ENCODE data around the gene KSR1.
"Not testable (repeated sequence)": the region's sequence is repeated elsewhere in the genome, so short reads cannot be mapped to it uniquely, and the experiment has no call there.

KSR1 gene

DNA sequence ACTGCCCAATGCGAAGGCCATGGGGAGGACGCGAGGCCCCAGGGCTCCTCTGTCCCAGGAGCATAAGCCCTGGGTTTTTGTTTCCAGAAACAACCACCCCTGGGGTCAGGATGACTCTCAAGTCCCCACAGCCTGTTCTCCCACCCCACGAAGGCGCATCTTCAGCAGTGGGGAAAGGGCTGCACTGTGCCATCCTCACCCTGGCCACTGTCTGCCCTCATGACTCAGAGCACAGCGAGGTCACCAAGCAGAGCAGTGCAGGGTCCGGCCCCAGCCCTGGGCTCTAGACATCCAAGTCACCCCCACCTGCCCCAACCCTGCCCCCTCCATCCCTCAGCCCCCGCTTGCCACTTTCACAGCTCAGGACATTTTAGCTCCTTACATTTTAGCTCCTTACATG, 22.7 kb upstream of the KSR1 start:
- DNase-seq (ENCODE audit: extremely low read depth, low read depth), result no peak
- TF ChIP-seq CTCF (IDR thresholded peaks at IDR 0.05; ENCODE audit: low read depth, low read length, missing control alignments), result no peak
- no peak overlapping the region for H3K4me3 ChIP-seq (replicated peaks; ENCODE audit: low read depth, low read length)

GRCh38 chr17:27435431-27436070, 20.7 kb upstream of the KSR1 start:
- H3K4me3 ChIP-seq (replicated peaks; ENCODE audit: low read depth, low read length); DNase-seq (ENCODE audit: extremely low read depth, low read depth): not testable (repeated sequence)

GRCh38 chr17:27438348-27438998, 17.8 kb upstream of the KSR1 start:
- TF ChIP-seq CTCF (IDR thresholded peaks at IDR 0.05; ENCODE audit: low read depth, low read length, missing control alignments), result no peak
- H3K4me3 ChIP-seq (replicated peaks; ENCODE audit: low read depth, low read length), result no peak overlapping the region
- no peak for DNase-seq (ENCODE audit: extremely low read depth, low read depth)

GRCh38 chr17:27439342-27439741, 16.9 kb upstream of the KSR1 start:
- no peak for DNase-seq (ENCODE audit: extremely low read depth, low read depth)
- H3K4me3 ChIP-seq (replicated peaks; ENCODE audit: low read depth, low read length), result no peak overlapping the region
- TF ChIP-seq CTCF (IDR thresholded peaks at IDR 0.05; ENCODE audit: low read depth, low read length, missing control alignments), result no peak

DNA sequence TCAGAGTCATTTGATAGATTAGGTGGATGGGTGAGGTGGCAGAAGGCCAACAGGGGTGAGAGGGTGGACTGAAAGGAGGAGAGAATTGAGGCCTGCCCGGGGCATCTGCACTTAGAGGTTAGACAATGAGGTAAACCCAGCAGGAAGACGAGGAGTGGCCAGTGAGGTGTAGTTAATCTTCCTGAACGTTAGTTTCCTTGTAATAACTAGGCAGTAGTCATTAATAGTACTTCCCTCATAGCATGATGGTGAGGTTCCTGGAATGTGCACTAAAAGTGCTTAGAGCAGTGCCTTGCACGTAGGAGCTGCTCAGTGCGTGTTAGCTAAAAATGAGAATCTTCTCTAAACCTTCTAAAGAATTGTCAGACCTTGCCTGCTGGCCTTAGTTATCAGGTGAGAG, 13.5 kb upstream of the KSR1 start:
- no peak for DNase-seq (ENCODE audit: extremely low read depth, low read depth)
- H3K4me3 ChIP-seq (replicated peaks; ENCODE audit: low read depth, low read length), result no peak overlapping the region
- TF ChIP-seq CTCF (IDR thresholded peaks at IDR 0.05; ENCODE audit: low read depth, low read length, missing control alignments), result no peak

GRCh38 chr17:27443491-27443890, 12.8 kb upstream of the KSR1 start:
- DNase-seq (ENCODE audit: extremely low read depth, low read depth), result no peak
- TF ChIP-seq CTCF (IDR thresholded peaks at IDR 0.05; ENCODE audit: low read depth, low read length, missing control alignments), result no peak
- no peak overlapping the region for H3K4me3 ChIP-seq (replicated peaks; ENCODE audit: low read depth, low read length)

GRCh38 chr17:27445971-27446370, 10.3 kb upstream of the KSR1 start:
- no peak overlapping the region for H3K4me3 ChIP-seq (replicated peaks; ENCODE audit: low read depth, low read length)
- TF ChIP-seq CTCF (IDR thresholded peaks at IDR 0.05; ENCODE audit: low read depth, low read length, missing control alignments), result no peak
- no peak for DNase-seq (ENCODE audit: extremely low read depth, low read depth)
